PC-9 (cell line): ENCODE measurements around the gene CIT. TPM values are rescaled to one million over a fixed set of nuclear protein-coding genes. Genes with fewer than 3 reads are reported as not detected.

ENCODE experiments used
- BruUV-seq: library from RNA; stranded (reverse); fragments of 400-500 nt; replicated peaks from 2 replicates; lab custom pipeline; 2021; lab: Mats Ljungman, UMichigan
- CTCF ChIA-PET: fragments of 300-600 bp; sonication (Branson Sonifier 250); formaldehyde crosslinking; loops from one replicate; lab custom pipeline; 2022; ENCODE audit warnings: antibody characterized with exemption; lab: Charles Lee
- POLR2A ChIA-PET: fragments of 300-600 bp; sonication (Branson Sonifier 250); formaldehyde crosslinking; loops from one replicate; lab custom pipeline; 2022; ENCODE audit warnings: antibody characterized with exemption; ENCODE audit not compliant: unreplicated experiment; lab: Charles Lee
- DNase-seq, 2 experiments: peaks; one replicate each; pipeline versions ENCODE4 v3.0.0 to v3.0.0-alpha.2; 2015 to 2022; ENCODE audit warnings: mixed read lengths in 1 of 2
- H2AFZ ChIP-seq: fragments of 200-600 bp; sonication (generic); 2 replicates; pipeline ENCODE4 v1.8.1; 2017; ENCODE audit warnings: antibody characterized with exemption
- H3F3A ChIP-seq: fragments of 200-600 bp; sonication (generic); 2 replicates; pipeline ENCODE4 v1.8.1; 2017; ENCODE audit warnings: antibody characterized with exemption, mild to moderate bottlenecking, low read depth; ENCODE audit not compliant: insufficient read depth
- H3K27ac ChIP-seq: fragments of 200-600 bp; sonication (generic); 2 replicates; pipeline ENCODE4 v1.6.1; 2016; ENCODE audit warnings: mixed run types
- H3K27me3 ChIP-seq: fragments of 200-600 bp; sonication (generic); 2 replicates; pipeline ENCODE4 v1.6.1; 2016; ENCODE audit warnings: low read depth, mixed run types; ENCODE audit not compliant: insufficient read depth
- H3K36me3 ChIP-seq: fragments of 200-600 bp; sonication (generic); 2 replicates; pipeline ENCODE4 v1.6.1; 2016; ENCODE audit warnings: low read depth, mixed run types
- H3K4me1 ChIP-seq: fragments of 200-600 bp; sonication (generic); replicated peaks from 2 replicates; pipeline ENCODE4 v1.6.1; 2016; ENCODE audit warnings: mixed run types; ENCODE audit not compliant: insufficient read depth
- H3K4me2 ChIP-seq: fragments of 200-600 bp; sonication (generic); 2 replicates; pipeline ENCODE4 v1.6.1; 2017; ENCODE audit warnings: mixed run types
- H3K4me3 ChIP-seq: fragments of 200-600 bp; sonication (generic); 2 replicates; pipeline ENCODE4 v1.6.1; 2016; ENCODE audit warnings: mixed run types
- H3K79me2 ChIP-seq: fragments of 200-600 bp; sonication (generic); 2 replicates; pipeline ENCODE4 v1.6.1; 2017; ENCODE audit warnings: low read depth, mixed run types
- H3K9me2 ChIP-seq: fragments of 200-600 bp; sonication (generic); 2 replicates; pipeline ENCODE4 v1.8.1; 2017; ENCODE audit warnings: mild to moderate bottlenecking; ENCODE audit not compliant: insufficient read depth
- H3K9me3 ChIP-seq: fragments of 200-600 bp; sonication (generic); 2 replicates; pipeline ENCODE4 v1.8.1; 2016; ENCODE audit warnings: low read depth; ENCODE audit not compliant: insufficient read depth
- H4K20me1 ChIP-seq: fragments of 200-600 bp; sonication (generic); 2 replicates; pipeline ENCODE4 v1.8.1; 2017; ENCODE audit not compliant: insufficient read depth
- CTCF ChIP-seq: fragments of 200-600 bp; sonication (generic); conservative IDR thresholded peaks from 2 replicates; pipeline ENCODE4 v1.6.1; 2017; ENCODE audit warnings: mixed run types, antibody characterized with exemption, mild to moderate bottlenecking, moderate library complexity
- EZH2 ChIP-seq: fragments of 200-600 bp; sonication (generic); IDR thresholded peaks from 2 replicates; pipeline ENCODE4 v1.8.0; 2017; ENCODE audit warnings: antibody characterized with exemption, low read depth
- intact Hi-C: fragments of 100-400 bp; cut with micrococcal nuclease; formaldehyde crosslinking; loops from one replicate; pipeline ENCODE4 v1.10.0; 2022; ENCODE audit not compliant: unreplicated experiment
- total RNA-seq: library from RNA; stranded (reverse); gene quantifications from 2 replicates; pipeline ENCODE4 v1.2.3, GENCODE V29; 2021

The CIT gene
- total RNA-seq, 1 experiment from 2014 or later, result 81.8 TPM

- no TSS peak for BruUV-seq
- H3K36me3 ChIP-seq, result no peaks in the 10 kb centered on the region
- H3K9me3 ChIP-seq, result no peaks in the 10 kb centered on the region
- no peaks in the 10 kb centered on the region for H3K9me2 ChIP-seq
- H3K4me3 ChIP-seq, result no peak overlapping the region
- no peak overlapping the region for H3K27ac ChIP-seq
- no peak for DNase-seq
- peaks cover 12% of the 10 kb centered on the region for H3K4me1 ChIP-seq
- TF ChIP-seq EZH2 (no peak), CTCF (no peak)
- H3K79me2 ChIP-seq, result no peaks in the 10 kb centered on the region
- POLR2A ChIA-PET, result no interaction called here
- H3K27me3 ChIP-seq, result no peaks in the 10 kb centered on the region
- H4K20me1 ChIP-seq, result no peaks in the 10 kb centered on the region
- intact Hi-C loops, result no loop called here
- H3F3A ChIP-seq, result no peaks in the 10 kb centered on the region; the same call in 1 of the 2 replicates
- no peak overlapping the region for H3K4me2 ChIP-seq
- H2AFZ ChIP-seq, result no peak overlapping the region
- CTCF ChIA-PET, result no interaction called here
These were observed 38.9 kb upstream of the CIT start for GRCh38 chr12:119915894-119916510.

GRCh38 chr12:119914666-119915065 lies 37.5 kb upstream of the CIT start:
- peak overlapping the region; percentile 66 for H3K4me2 ChIP-seq
- H3K27ac ChIP-seq, result peak overlapping the region; percentile 51
- POLR2A ChIA-PET, result interaction anchor here (0.7 kb wide), 1 partner anchor 1850 kb away, joined by 14 read pairs; no protein-coding TSS in a partner anchor
- H3K9me2 ChIP-seq, result no peaks in the 10 kb centered on the region
- DNase-seq, result peak in 1 of 2 experiments; percentile 70
- no peaks in the 10 kb centered on the region for H4K20me1 ChIP-seq
- H2AFZ ChIP-seq, result no peak overlapping the region
- no TSS peak for BruUV-seq
- H3K79me2 ChIP-seq, result no peaks in the 10 kb centered on the region
- intact Hi-C loops, result no loop called here
- H3K36me3 ChIP-seq, result no peaks in the 10 kb centered on the region
- H3K4me3 ChIP-seq, result no peak overlapping the region
- peaks cover 12% of the 10 kb centered on the region for H3K4me1 ChIP-seq
- H3K27me3 ChIP-seq, result no peaks in the 10 kb centered on the region
- TF ChIP-seq CTCF (no peak), EZH2 (no peak)
- no peaks in the 10 kb centered on the region for H3K9me3 ChIP-seq
- CTCF ChIA-PET, result interaction anchor here (0.6 to 0.7 kb wide), 2 partner anchors 165 to 173 kb away, joined by 4 read pairs; no protein-coding TSS in a partner anchor
- no peaks in the 10 kb centered on the region; the same call in 1 of the 2 replicates for H3F3A ChIP-seq

GRCh38 chr12:119913536-119914330 lies 36.6 kb upstream of the CIT start:
- POLR2A ChIA-PET, result no interaction called here
- H4K20me1 ChIP-seq, result no peaks in the 10 kb centered on the region
- H3K4me1 ChIP-seq, result peaks cover 12% of the 10 kb centered on the region
- no peak for DNase-seq
- TF ChIP-seq EZH2, result no peak
- TF ChIP-seq CTCF, result no peak
- no peaks in the 10 kb centered on the region for H3K9me2 ChIP-seq
- H3K79me2 ChIP-seq, result no peaks in the 10 kb centered on the region
- intact Hi-C loops, result no loop called here
- H3K36me3 ChIP-seq, result no peaks in the 10 kb centered on the region
- H3F3A ChIP-seq, result no peaks in the 10 kb centered on the region; the same call in 1 of the 2 replicates
- H3K4me2 ChIP-seq, result no peak overlapping the region
- no peaks in the 10 kb centered on the region for H3K27me3 ChIP-seq
- CTCF ChIA-PET, result no interaction called here
- BruUV-seq, result no TSS peak
- no peak overlapping the region for H3K27ac ChIP-seq
- no peaks in the 10 kb centered on the region for H3K9me3 ChIP-seq
- no peak overlapping the region for H3K4me3 ChIP-seq
- no peak overlapping the region for H2AFZ ChIP-seq
